ENCODE data around the gene TMEM232.
"Not testable (repeated sequence)": the region's sequence is repeated elsewhere in the genome, so short reads cannot be mapped to it uniquely, and the experiment has no call there.

The TMEM232 gene

GRCh38 chr5:110692669-110693068 is 33.8 kb downstream of the TMEM232 start:
- not testable (repeated sequence) for H3K27ac ChIP-seq (replicated peaks; ENCODE audit: low read length); H2BK5ac ChIP-seq (ENCODE audit: low read length); H2BK120ac ChIP-seq (ENCODE audit: low read depth, low read length); H2AK5ac ChIP-seq (ENCODE audit: low read depth, low read length); H3K4ac ChIP-seq (ENCODE audit: low read length); H2BK15ac ChIP-seq (ENCODE audit: low read length); H3K4me3 ChIP-seq (ENCODE audit: low read length in 2 of 2); H3K4me1 ChIP-seq (ENCODE audit: control insufficient read depth in 2 of 2, insufficient read depth in 1 of 2, low read depth in 1 of 2, low read length in 2 of 2); H4K8ac ChIP-seq (ENCODE audit: low read depth, low read length); H3K9ac ChIP-seq (ENCODE audit: low read depth, low read length, poor library complexity); DNase-seq (ENCODE audit: low spot score); H3K36me3 ChIP-seq (replicated peaks in 1 of 2; ENCODE audit: control insufficient read depth in 2 of 2, insufficient read depth in 2 of 2, low read length in 2 of 2); H3K23ac ChIP-seq (ENCODE audit: low read depth, low read length, poor library complexity); H3K18ac ChIP-seq (ENCODE audit: low read length); H3K14ac ChIP-seq (ENCODE audit: low read length); H2BK12ac ChIP-seq (ENCODE audit: low read length); H3K9me3 ChIP-seq (replicated peaks in 1 of 2; ENCODE audit: control insufficient read depth in 2 of 2, insufficient read depth in 1 of 2, low read depth in 1 of 2, low read length in 2 of 2); H3K79me1 ChIP-seq (ENCODE audit: low read depth, low read length); H3K27me3 ChIP-seq (ENCODE audit: control insufficient read depth in 3 of 3, insufficient read depth in 3 of 3, low read depth in 1 of 3, low read length in 3 of 3); H3K4me2 ChIP-seq (ENCODE audit: insufficient read depth, low read length, poor library complexity, severe bottlenecking); H4K91ac ChIP-seq (ENCODE audit: low read depth, low read length, poor library complexity)
- peak overlapping the region; percentile 79 for H2AFZ ChIP-seq (ENCODE audit: low read length)
- no CpG with 5 or more reads among the region's 5 CpGs for WGBS, 2 donors (ENCODE audit: extremely low coverage in 2 of 2, insufficient read length in 2 of 2, insufficient replicate concordance in 1 of 2)

- not testable (repeated sequence) for H4K8ac ChIP-seq (ENCODE audit: low read depth, low read length); H3K27ac ChIP-seq (replicated peaks; ENCODE audit: low read length); H3K36me3 ChIP-seq (replicated peaks in 1 of 2; ENCODE audit: control insufficient read depth in 2 of 2, insufficient read depth in 2 of 2, low read length in 2 of 2); H3K4me2 ChIP-seq (ENCODE audit: insufficient read depth, low read length, poor library complexity, severe bottlenecking); H3K4me1 ChIP-seq (ENCODE audit: control insufficient read depth in 2 of 2, insufficient read depth in 1 of 2, low read depth in 1 of 2, low read length in 2 of 2); H2BK12ac ChIP-seq (ENCODE audit: low read length); H3K9ac ChIP-seq (ENCODE audit: low read depth, low read length, poor library complexity); H3K79me1 ChIP-seq (ENCODE audit: low read depth, low read length); H3K9me3 ChIP-seq (replicated peaks in 1 of 2; ENCODE audit: control insufficient read depth in 2 of 2, insufficient read depth in 1 of 2, low read depth in 1 of 2, low read length in 2 of 2); H3K23ac ChIP-seq (ENCODE audit: low read depth, low read length, poor library complexity); H2BK5ac ChIP-seq (ENCODE audit: low read length); H2BK15ac ChIP-seq (ENCODE audit: low read length); H3K14ac ChIP-seq (ENCODE audit: low read length); H2AK5ac ChIP-seq (ENCODE audit: low read depth, low read length); H3K4me3 ChIP-seq (ENCODE audit: low read length in 2 of 2); H2AFZ ChIP-seq (ENCODE audit: low read length); H4K91ac ChIP-seq (ENCODE audit: low read depth, low read length, poor library complexity); H3K27me3 ChIP-seq (ENCODE audit: control insufficient read depth in 3 of 3, insufficient read depth in 3 of 3, low read depth in 1 of 3, low read length in 3 of 3); H2BK120ac ChIP-seq (ENCODE audit: low read depth, low read length); DNase-seq (ENCODE audit: low spot score); H3K18ac ChIP-seq (ENCODE audit: low read length); H3K4ac ChIP-seq (ENCODE audit: low read length)
- no CpG with 5 or more reads among the region's 1 CpG for WGBS, 2 donors (ENCODE audit: extremely low coverage in 2 of 2, insufficient read length in 2 of 2, insufficient replicate concordance in 1 of 2)
Measured at GRCh38 chr5:110690587-110690986, 35.9 kb downstream of the TMEM232 start.

GRCh38 chr5:110687485-110687884 is 39.0 kb downstream of the TMEM232 start:
- Histone ChIP-seq H2BK15ac (ENCODE audit: low read length) (no peak overlapping the region), H3K9ac (ENCODE audit: low read depth, low read length, poor library complexity) (no peak overlapping the region), H2AK5ac (ENCODE audit: low read depth, low read length) (no peak overlapping the region), H2BK12ac (ENCODE audit: low read length) (no peak overlapping the region), H3K23ac (ENCODE audit: low read depth, low read length, poor library complexity) (no peak overlapping the region), H4K8ac (ENCODE audit: low read depth, low read length) (no peak overlapping the region), H2AFZ (ENCODE audit: low read length) (no peak overlapping the region), H3K14ac (ENCODE audit: low read length) (no peak overlapping the region), H3K79me1 (ENCODE audit: low read depth, low read length) (no peaks in the 10 kb centered on the region), H3K4me1 (ENCODE audit: control insufficient read depth in 2 of 2, insufficient read depth in 1 of 2, low read depth in 1 of 2, low read length in 2 of 2) (no peaks in the 10 kb centered on the region), H3K18ac (ENCODE audit: low read length) (no peak overlapping the region), H2BK5ac (ENCODE audit: low read length) (no peak overlapping the region), H3K4me3 (ENCODE audit: low read length in 2 of 2) (no peak overlapping the region), H3K4ac (ENCODE audit: low read length) (no peak overlapping the region), H3K27me3 (ENCODE audit: control insufficient read depth in 3 of 3, insufficient read depth in 3 of 3, low read depth in 1 of 3, low read length in 3 of 3) (no peaks in the 10 kb centered on the region), H3K36me3 (replicated peaks in 1 of 2; ENCODE audit: control insufficient read depth in 2 of 2, insufficient read depth in 2 of 2, low read length in 2 of 2) (no peaks in the 10 kb centered on the region), H2BK120ac (ENCODE audit: low read depth, low read length) (no peak overlapping the region), H3K4me2 (ENCODE audit: insufficient read depth, low read length, poor library complexity, severe bottlenecking) (no peak overlapping the region), H4K91ac (ENCODE audit: low read depth, low read length, poor library complexity) (no peak overlapping the region), H3K9me3 (replicated peaks in 1 of 2; ENCODE audit: control insufficient read depth in 2 of 2, insufficient read depth in 1 of 2, low read depth in 1 of 2, low read length in 2 of 2) (no peaks in the 10 kb centered on the region), H3K27ac (replicated peaks; ENCODE audit: low read length) (no peak overlapping the region)
- no peak for DNase-seq (ENCODE audit: low spot score)
- WGBS, 2 donors (ENCODE audit: extremely low coverage in 2 of 2, insufficient read length in 2 of 2, insufficient replicate concordance in 1 of 2), result no CpG with 5 or more reads among the region's 1 CpG

GRCh38 chr5:110686270-110686669 is 40.2 kb downstream of the TMEM232 start:
- Histone ChIP-seq H3K36me3 (replicated peaks in 1 of 2; ENCODE audit: control insufficient read depth in 2 of 2, insufficient read depth in 2 of 2, low read length in 2 of 2) (no peaks in the 10 kb centered on the region), H2BK12ac (ENCODE audit: low read length) (no peak overlapping the region), H4K91ac (ENCODE audit: low read depth, low read length, poor library complexity) (no peak overlapping the region), H2BK5ac (ENCODE audit: low read length) (no peak overlapping the region), H3K4me2 (ENCODE audit: insufficient read depth, low read length, poor library complexity, severe bottlenecking) (no peak overlapping the region), H3K4me1 (ENCODE audit: control insufficient read depth in 2 of 2, insufficient read depth in 1 of 2, low read depth in 1 of 2, low read length in 2 of 2) (no peaks in the 10 kb centered on the region), H3K4ac (ENCODE audit: low read length) (no peak overlapping the region), H2AFZ (ENCODE audit: low read length) (no peak overlapping the region), H3K27me3 (ENCODE audit: control insufficient read depth in 3 of 3, insufficient read depth in 3 of 3, low read depth in 1 of 3, low read length in 3 of 3) (no peaks in the 10 kb centered on the region), H3K79me1 (ENCODE audit: low read depth, low read length) (no peaks in the 10 kb centered on the region), H2BK120ac (ENCODE audit: low read depth, low read length) (no peak overlapping the region), H3K27ac (replicated peaks; ENCODE audit: low read length) (no peak overlapping the region), H3K9me3 (replicated peaks in 1 of 2; ENCODE audit: control insufficient read depth in 2 of 2, insufficient read depth in 1 of 2, low read depth in 1 of 2, low read length in 2 of 2) (no peaks in the 10 kb centered on the region), H3K18ac (ENCODE audit: low read length) (no peak overlapping the region), H3K14ac (ENCODE audit: low read length) (no peak overlapping the region), H3K4me3 (ENCODE audit: low read length in 2 of 2) (no peak overlapping the region), H2BK15ac (ENCODE audit: low read length) (no peak overlapping the region), H3K9ac (ENCODE audit: low read depth, low read length, poor library complexity) (no peak overlapping the region), H4K8ac (ENCODE audit: low read depth, low read length) (no peak overlapping the region), H3K23ac (ENCODE audit: low read depth, low read length, poor library complexity) (no peak overlapping the region), H2AK5ac (ENCODE audit: low read depth, low read length) (no peak overlapping the region)
- no CpG with 5 or more reads among the region's 2 CpGs for WGBS, 2 donors (ENCODE audit: extremely low coverage in 2 of 2, insufficient read length in 2 of 2, insufficient replicate concordance in 1 of 2)
- no peak for DNase-seq (ENCODE audit: low spot score)
